K562 (cell line): ENCODE results near the gene TNK2. TPM values are rescaled to one million over a fixed set of nuclear protein-coding genes. Genes with fewer than 3 reads are reported as not detected.

Experiments used
- ATAC-seq: fragments of 200-7000 bp; cut with Tn5 transposase; 3 replicates; pipeline ENCODE4 v1.9.1; 2020; ENCODE audit warnings: moderate library complexity
- BruUV-seq: library from RNA; stranded (reverse); fragments of 400-500 nt; replicated peaks from 2 replicates; lab custom pipeline; 2021; lab: Mats Ljungman, UMichigan
- CTCF ChIA-PET: fragments of 300-600 bp; formaldehyde crosslinking; extraction: SDS; loops from one replicate; lab custom pipeline; 2021; ENCODE audit warnings: low intra/inter-chr PET ratio; lab: Yijun Ruan, JAX
- POLR2A ChIA-PET: fragments of 300-600, 350-650 bp; sonication (Branson Sonifier 250); formaldehyde crosslinking; extraction: SDS; loops from one replicate; lab custom pipeline; 2021; ENCODE audit warnings: antibody characterized with exemption, inconsistent platforms; lab: Yijun Ruan, JAX
- DNase-seq, 4 experiments: peaks; one replicate each; pipeline versions ENCODE4 v3.0.0 to v3.0.0-alpha.2; 2011 to 2018; ENCODE audit warnings: low spot score in 3 of 4, mixed read lengths in 3 of 4; ENCODE audit errors: extremely low read depth in 1 of 4
- FAIRE-seq: peaks from 2 replicates; lab custom pipeline; 2011; peaks lifted over from hg19 to GRCh38; lab: Jason Lieb, UNC
- H2AFZ ChIP-seq: 2 replicates; pipeline ENCODE4 v1.6.0; 2011; ENCODE audit warnings: low read depth, low read length, control low read depth, inconsistent platforms
- H3K27ac ChIP-seq: fragments of 200-600 bp; 3 replicates; pipeline ENCODE4 v1.8.0; 2011; ENCODE audit warnings: low read depth, mild to moderate bottlenecking, control low read depth, inconsistent platforms, low read length, moderate library complexity, mixed read lengths; ENCODE audit errors: extremely low read depth
- H3K27me3 ChIP-seq, 2 experiments: fragments of 300-600 bp in 1 of 2; 2 replicates in 1 of 2; 3 replicates in 1 of 2; pipeline versions ENCODE4 v1.6.0 to v1.8.0; 2011; ENCODE audit warnings: inconsistent platforms in 2 of 2, low read length in 2 of 2, mild to moderate bottlenecking in 1 of 2, mixed read lengths in 1 of 2, moderate library complexity in 1 of 2; ENCODE audit not compliant: control insufficient read depth in 2 of 2, insufficient read depth in 2 of 2
- H3K36me3 ChIP-seq: fragments of 300-600 bp; 3 replicates; pipeline ENCODE4 v1.8.0; 2011; ENCODE audit warnings: mild to moderate bottlenecking, low read length, inconsistent platforms; ENCODE audit not compliant: control insufficient read depth, insufficient read depth
- H3K4me1 ChIP-seq, 2 experiments: fragments of 200-600 bp in 1 of 2; replicated peaks in 1 of 2; 2 replicates in 1 of 2; 3 replicates in 1 of 2; pipeline versions ENCODE4 v1.5.1 to v1.8.0; 2011; ENCODE audit warnings: inconsistent platforms in 2 of 2, low read length in 2 of 2, mild to moderate bottlenecking in 1 of 2, mixed read lengths in 1 of 2, moderate library complexity in 1 of 2; ENCODE audit not compliant: control insufficient read depth in 2 of 2, insufficient read depth in 2 of 2
- H3K4me2 ChIP-seq: 2 replicates; pipeline ENCODE4 v1.6.1; 2011; ENCODE audit warnings: low read length, control low read depth, inconsistent platforms, mixed read lengths; ENCODE audit not compliant: insufficient read depth
- H3K4me3 ChIP-seq: fragments of 200-600 bp; sonication (generic), shearing (Covaris generic); 2 replicates; pipeline ENCODE4 v1.5.1; 2016; ENCODE audit warnings: control low read depth, inconsistent platforms
- H3K79me2 ChIP-seq: fragments of 200-600 bp; 3 replicates; pipeline ENCODE4 v1.8.0; 2011; ENCODE audit warnings: low read length, inconsistent platforms; ENCODE audit not compliant: control insufficient read depth, insufficient read depth
- H3K9ac ChIP-seq, 2 experiments: 2 replicates each; pipeline versions ENCODE4 v1.6.0 to v1.6.1; 2011; ENCODE audit warnings: low read depth in 2 of 2, low read length in 2 of 2, control low read depth in 1 of 2, inconsistent platforms in 1 of 2, mild to moderate bottlenecking in 1 of 2, mixed read lengths in 1 of 2; ENCODE audit not compliant: insufficient read depth in 1 of 2
- H3K9me1 ChIP-seq: one replicate; pipeline ENCODE4 v1.6.0; 2011; ENCODE audit warnings: inconsistent platforms, mild to moderate bottlenecking, low read length, moderate library complexity; ENCODE audit not compliant: control insufficient read depth, insufficient read depth
- H3K9me3 ChIP-seq: replicated peaks from 2 replicates; pipeline ENCODE4 v1.5.1; 2011; ENCODE audit warnings: low read depth, low read length, inconsistent platforms; ENCODE audit not compliant: control insufficient read depth, insufficient read depth
- H4K20me1 ChIP-seq: replicated peaks from 2 replicates; pipeline ENCODE4 v1.6.1; 2011; ENCODE audit warnings: low read length, inconsistent platforms, mixed read lengths; ENCODE audit not compliant: control insufficient read depth, insufficient read depth
- ELK3 ChIP-seq: fragments of 450-650 bp; formaldehyde crosslinking; IDR thresholded peaks from 2 replicates; pipeline ENCODE4 v1.4.0; 2020; ENCODE audit warnings: mild to moderate bottlenecking
- HOMEZ ChIP-seq: fragments of 250-450 bp; sonication (Bioruptor Pico); IDR thresholded peaks from 2 replicates; pipeline ENCODE4 v1.4.0; 2020; ENCODE audit warnings: mild to moderate bottlenecking, moderate library complexity
- NR0B1 ChIP-seq: fragments of 450-650 bp; IDR thresholded peaks from one replicate; pipeline ENCODE4 v1.6.1; 2018; ENCODE audit warnings: mild to moderate bottlenecking, moderate library complexity; ENCODE audit not compliant: partially characterized antibody
- NRF1 ChIP-seq, 2 experiments: fragments of 450-650 bp; IDR thresholded peaks in 1 of 2; conservative IDR thresholded peaks in 1 of 2; 2 replicates each; pipeline ENCODE4 v1.6.1; 2014; ENCODE audit warnings: mild to moderate bottlenecking in 2 of 2
- POLR2AphosphoS2 ChIP-seq: IDR thresholded peaks from 2 replicates; pipeline ENCODE4 v1.6.1; 2012; ENCODE audit warnings: low read length, improper control_type of control experiment
- POLR2H ChIP-seq: IDR thresholded peaks from 2 replicates; pipeline ENCODE4 v1.6.1; 2016; ENCODE audit warnings: missing genetic modification characterization, low read depth, mild to moderate bottlenecking, control low read depth, missing compliant biosample characterization, moderate library complexity
- RUNX1 ChIP-seq: sonication (generic); IDR thresholded peaks from 2 replicates; pipeline ENCODE4 v1.6.1; 2016; ENCODE audit warnings: antibody characterized with exemption, low read depth
- TBL1XR1 ChIP-seq, 2 experiments: IDR thresholded peaks; 2 replicates each; pipeline ENCODE4 v1.6.1; 2012; ENCODE audit warnings: improper control_type of control experiment in 2 of 2, low read length in 2 of 2, mild to moderate bottlenecking in 1 of 2
- THAP12 ChIP-seq: fragments of 250-450 bp; sonication (Bioruptor Pico); IDR thresholded peaks from 2 replicates; pipeline ENCODE4 v1.9.0; 2021; ENCODE audit warnings: mild to moderate bottlenecking, inconsistent platforms
- ZBTB33 ChIP-seq: sonication (generic); formaldehyde crosslinking; IDR thresholded peaks from 2 replicates; pipeline ENCODE4 v1.8.1; 2023; ENCODE audit warnings: mild to moderate bottlenecking, missing genetic modification reagents
- ZFX ChIP-seq: sonication (generic); formaldehyde crosslinking; IDR thresholded peaks from 2 replicates; pipeline ENCODE4 v1.8.0; 2022; ENCODE audit warnings: mild to moderate bottlenecking, missing genetic modification reagents, moderate library complexity
- WGBS: fragments of 100-300 bp; shearing (Covaris generic); methylation state at CpG from one replicate; pipeline ENCODE4 v1.1.6; 2016; ENCODE audit warnings: low coverage, mixed read lengths; ENCODE audit not compliant: insufficient coverage; ENCODE audit errors: missing lambda C conversion rate; 5-methylcytosine and 5-hydroxymethylcytosine counted together
- in situ Hi-C: fragments of 300-500 bp; cut with MboI; formaldehyde crosslinking; loops from 4 replicates; pipeline ENCODE4 v1.15.0; 2018; ENCODE audit warnings: inconsistent platforms, mixed read lengths
- intact Hi-C: fragments of 100-400 bp; cut with micrococcal nuclease; formaldehyde crosslinking; loops from 2 replicates; pipeline ENCODE4 v1.14.2; 2022
- polyA plus RNA-seq, 8 experiments: library from polyadenylated mRNA; depleted of rRNA in 4 of 8; stranded (reverse) in 5 of 8; unstranded in 3 of 8; fragments of >200 nt; fragmentation: Nextera tagmentation in 2 of 8; fragmentation: Illumina TruSeq in 1 of 8; extraction: Ambion mirVana in 2 of 8; extraction: Trizol in 1 of 8; gene quantifications; 2 replicates each; pipeline versions ENCODE4 v1.2.1 to v1.2.3, GENCODE V29; 2011 to 2014; ENCODE audit warnings: inconsistent platforms in 1 of 8, missing spikeins in 1 of 8
- total RNA-seq, 7 experiments: library from RNA; depleted of rRNA in 6 of 7; stranded (reverse); fragments of >200 nt in 6 of 7; fragmentation: Illumina TruSeq in 2 of 7; extraction: Trizol in 2 of 7; gene quantifications; 2 replicates each; pipeline versions ENCODE4 v1.2.1 to v1.2.3, GENCODE V29; 2011 to 2021; ENCODE audit warnings: low replicate concordance in 1 of 7

Gene TNK2
- total and polyA plus RNA-seq, 9 of the 15 experiments (the other 6 are each of a cell fraction or from before 2014, with no cell fraction given), result 0.03 to 33.8 (median 6.5) TPM

- no peak overlapping the region for H3K4me3 ChIP-seq
- no peak overlapping the region for H2AFZ ChIP-seq
- BruUV-seq, result no TSS peak
- no peak for FAIRE-seq
- no peaks in the 10 kb centered on the region for H3K27me3 ChIP-seq
- ChIA-PET CTCF (no interaction called here), POLR2A (interaction anchor here (0.6 kb wide), 1 partner anchor 19 kb away, joined by 3 read pairs; no protein-coding TSS in a partner anchor)
- no peaks in the 10 kb centered on the region for H3K9me3 ChIP-seq
- peak overlapping the region in 1 of 2 experiments; percentile 73; a peak in 2 of 4 replicates for H3K9ac ChIP-seq
- intact Hi-C loops, result no loop called here
- in situ Hi-C loops, result loop anchor here (25.0 kb wide), 1 partner anchor 634 kb away; the partner anchor contains the start of genes RNF168 and SMCO1
- ATAC-seq, result no peak
- peak in 1 of 4 experiments; percentile 46 for DNase-seq
- peaks cover 14 to 55% of the 10 kb centered on the region in 2 experiments for H3K4me1 ChIP-seq
- no peak overlapping the region for H3K4me2 ChIP-seq
- H4K20me1 ChIP-seq, result no peaks in the 10 kb centered on the region
- no peaks in the 10 kb centered on the region for H3K9me1 ChIP-seq
- no peaks in the 10 kb centered on the region; the same call in 2 of the 3 replicates for H3K79me2 ChIP-seq
- 67% methylated on average over 25 of the region's 30 CpGs for WGBS
- peaks cover 10% of the 10 kb centered on the region; the same call in 2 of the 3 replicates for H3K36me3 ChIP-seq
- no peak overlapping the region for H3K27ac ChIP-seq
- TF ChIP-seq NRF1 (conservative IDR thresholded peaks at IDR 0.05 in 1 of 2, IDR thresholded peaks at IDR 0.05 in 1 of 2), result no peak
- 0 out of 2 replicates have a peak, but pooled peaks have one; percentile 1 for TF ChIP-seq ZFX (CRISPR knock-in tag)
- no peak for TF ChIP-seq HOMEZ (CRISPR knock-in tag)
- TF ChIP-seq THAP12 (CRISPR knock-in tag), result no peak
- TF ChIP-seq RUNX1, result no peak
- TF ChIP-seq POLR2H (tag), result no peak
- no peak for TF ChIP-seq TBL1XR1 (IDR thresholded peaks at IDR 0.05; ENCODE audit: low read length in 2 of 2)
- peak; percentile 52 for TF ChIP-seq ZBTB33
- TF ChIP-seq POLR2AphosphoS2, result no peak
- no peak for TF ChIP-seq ELK3
- TF ChIP-seq NR0B1, result no peak
Measured at GRCh38 chr3:195878424-195879274, 29.7 kb downstream of the TNK2 start.
